ENCODE results near the gene GAK.

Gene GAK

GRCh38 chr4:829291-829690, 102.8 kb downstream of the GAK start:
- no peak for DNase-seq
- no peaks in the 10 kb centered on the region for H3K27me3 ChIP-seq
- no peak overlapping the region for H3K4me3 ChIP-seq (ENCODE audit: low read depth, low read length)

GRCh38 chr4:828641-829271, 103.4 kb downstream of the GAK start:
- TF ChIP-seq CTCF (IDR thresholded peaks at IDR 0.05; ENCODE audit: low read depth, low read length): 0 out of 2 replicates have a peak, but pooled peaks have one; percentile 10
- Histone ChIP-seq H3K4me1 (peaks cover 9% of the 10 kb centered on the region), H3K4me3 (ENCODE audit: low read depth, low read length) (no peak overlapping the region), H3K36me3 (peaks cover 10% of the 10 kb centered on the region), H3K27me3 (no peaks in the 10 kb centered on the region), H3K9me3 (peaks cover 4% of the 10 kb centered on the region; the same call in 1 of the 2 replicates)
- no peak for DNase-seq

More at GRCh38 chr4:829291-829690, 102.8 kb downstream of the GAK start:
- Histone ChIP-seq H3K36me3 (peaks cover 5% of the 10 kb centered on the region), H3K9me3 (peaks cover 4% of the 10 kb centered on the region; the same call in 1 of the 2 replicates), H3K4me1 (peaks cover 3% of the 10 kb centered on the region; the same call in 1 of the 2 replicates)
- TF ChIP-seq CTCF (IDR thresholded peaks at IDR 0.05; ENCODE audit: low read depth, low read length): no peak

GRCh38 chr4:827209-828081, 104.7 kb downstream of the GAK start:
- Histone ChIP-seq H3K4me3 (ENCODE audit: low read depth, low read length) (no peak overlapping the region), H3K27me3 (no peaks in the 10 kb centered on the region), H3K9me3 (peaks cover 4% of the 10 kb centered on the region; the same call in 1 of the 2 replicates), H3K36me3 (peaks cover 23% of the 10 kb centered on the region), H3K4me1 (peaks cover 17% of the 10 kb centered on the region)
- no peak for TF ChIP-seq CTCF (IDR thresholded peaks at IDR 0.05; ENCODE audit: low read depth, low read length)
- DNase-seq: peak; percentile 21

- Histone ChIP-seq H3K27me3 (no peaks in the 10 kb centered on the region), H3K36me3 (peaks cover 31% of the 10 kb centered on the region), H3K9me3 (peaks cover 4% of the 10 kb centered on the region; the same call in 1 of the 2 replicates), H3K4me1 (peaks cover 17% of the 10 kb centered on the region), H3K4me3 (ENCODE audit: low read depth, low read length) (peak overlapping the region; percentile 29; the same call in 1 of the 2 replicates)
- TF ChIP-seq CTCF (IDR thresholded peaks at IDR 0.05; ENCODE audit: low read depth, low read length): no peak
- peak; percentile 55 for DNase-seq
Observed at GRCh38 chr4:826508-827208, 105.5 kb downstream of the GAK start.

- Histone ChIP-seq H3K9me3 (no peaks in the 10 kb centered on the region), H3K4me3 (ENCODE audit: low read depth, low read length) (peak within 1 kb of the TSS; percentile 74), H3K4me1 (peaks cover 17% of the 10 kb centered on the region), H3K36me3 (peaks cover 38% of the 10 kb centered on the region), H3K27me3 (no peaks in the 10 kb centered on the region)
- DNase-seq: peak; percentile 91
- no peak for TF ChIP-seq CTCF (IDR thresholded peaks at IDR 0.05; ENCODE audit: low read depth, low read length)
Observed at GRCh38 chr4:825971-826330, 106.2 kb downstream of the GAK start, which contains the start of gene CPLX1. Gene CPLX1 (minus strand): TSS chr4:826129. CDS start chr4:824522, 1,607 bp downstream.

Measured in BE2C (cell line).